Stimulated activated CD8-positive, alpha-beta memory T cell treated with anti-CD3 and anti-CD28 coated beads, Interleukin-12 subunit alpha, Interleukin-12 subunit beta, amount 100 ng/mL, for 1 hour (primary cell): ENCODE measurements around the gene IRF2.
"Not testable (repeated sequence)": the region's sequence is repeated elsewhere in the genome, so short reads cannot be mapped to it uniquely, and the experiment has no call there.

ENCODE experiments used
- DNase-seq: peaks from one replicate; pipeline ENCODE4 v3.0.0-alpha.2; 2020; ENCODE audit warnings: low read depth

Gene IRF2

DNA sequence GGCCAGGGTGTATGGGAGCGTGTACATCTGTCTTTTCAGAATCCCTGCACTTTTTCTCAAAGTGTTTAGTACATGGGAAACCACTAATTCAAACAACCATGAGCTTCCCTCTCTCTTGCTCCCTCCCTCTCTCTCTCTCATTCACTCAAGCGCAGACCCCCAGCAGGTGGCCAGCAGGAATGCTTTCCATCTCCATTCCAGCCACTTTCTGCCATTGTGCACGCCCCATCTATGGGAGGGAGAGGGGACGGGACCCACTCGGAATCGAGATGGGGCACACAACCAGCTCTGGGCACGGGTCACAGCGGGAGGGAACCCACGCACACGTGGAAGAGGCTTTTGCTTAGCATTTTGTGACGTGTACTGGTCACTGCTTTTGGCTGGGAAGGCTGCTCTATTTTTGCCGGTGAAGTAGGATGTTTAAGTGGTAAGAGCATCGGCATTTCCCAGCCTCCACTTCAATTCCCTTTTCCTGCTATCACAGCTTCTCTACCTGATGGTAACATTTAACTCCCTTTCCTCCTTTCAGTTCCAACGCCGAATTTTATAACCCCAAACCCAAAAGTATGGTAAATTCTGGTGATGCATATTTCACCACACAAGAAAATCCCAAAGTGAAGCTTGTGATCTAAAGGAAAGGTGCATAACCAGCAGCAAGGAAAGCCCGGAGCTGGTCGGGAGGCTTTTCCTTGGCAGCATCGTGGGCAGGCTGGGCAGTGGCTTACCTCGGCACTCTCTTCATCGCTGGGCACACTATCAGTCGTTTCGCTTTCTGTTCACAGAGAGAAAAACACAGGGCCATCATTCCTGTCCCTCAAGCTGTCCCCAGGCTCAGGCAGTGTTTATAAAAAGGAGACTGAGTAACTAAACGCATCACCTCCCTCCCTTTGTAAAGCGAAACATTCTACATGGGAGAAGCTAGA lies 84.1 kb downstream of the IRF2 start:
- DNase-seq: no peak

DNA sequence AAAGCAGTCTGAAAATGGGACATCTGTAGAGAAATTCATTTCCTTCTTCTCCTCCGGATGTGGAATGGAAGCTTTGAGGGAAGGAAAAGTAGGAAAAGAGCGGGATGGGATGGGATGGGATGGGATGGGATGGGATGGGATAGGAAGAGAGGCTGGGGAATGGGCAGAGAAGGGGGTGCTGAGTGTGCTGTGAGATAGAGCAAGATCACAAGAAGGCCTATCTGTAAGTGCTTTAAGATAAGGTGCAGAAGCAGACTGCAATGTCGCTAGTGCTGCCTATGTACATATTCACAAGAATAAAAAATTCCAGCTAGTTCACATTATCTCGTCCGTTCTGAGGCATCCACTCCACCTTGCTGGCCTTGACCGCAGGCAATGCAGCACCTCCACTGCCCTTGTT lies 86.2 kb downstream of the IRF2 start:
- no peak for DNase-seq

DNA sequence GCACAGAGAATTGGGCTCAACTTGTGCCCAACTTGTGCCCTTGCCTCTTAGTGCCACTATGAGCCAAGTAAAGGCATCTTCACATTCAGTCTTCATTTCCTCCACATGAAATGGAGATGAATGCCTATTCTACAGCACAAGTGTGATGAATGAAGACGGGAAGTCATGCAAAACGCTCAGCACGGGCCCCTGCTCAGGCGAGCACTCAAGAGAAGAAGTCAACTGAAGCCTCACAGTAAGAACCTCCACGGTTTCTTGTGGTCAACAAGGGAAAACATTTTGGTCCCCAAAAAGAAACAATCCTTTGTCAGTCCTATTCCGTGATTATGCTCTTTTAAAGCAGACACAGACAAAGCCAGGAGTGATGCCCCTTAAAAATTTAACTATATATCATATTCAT lies 87.0 kb downstream of the IRF2 start:
- no peak for DNase-seq

DNA sequence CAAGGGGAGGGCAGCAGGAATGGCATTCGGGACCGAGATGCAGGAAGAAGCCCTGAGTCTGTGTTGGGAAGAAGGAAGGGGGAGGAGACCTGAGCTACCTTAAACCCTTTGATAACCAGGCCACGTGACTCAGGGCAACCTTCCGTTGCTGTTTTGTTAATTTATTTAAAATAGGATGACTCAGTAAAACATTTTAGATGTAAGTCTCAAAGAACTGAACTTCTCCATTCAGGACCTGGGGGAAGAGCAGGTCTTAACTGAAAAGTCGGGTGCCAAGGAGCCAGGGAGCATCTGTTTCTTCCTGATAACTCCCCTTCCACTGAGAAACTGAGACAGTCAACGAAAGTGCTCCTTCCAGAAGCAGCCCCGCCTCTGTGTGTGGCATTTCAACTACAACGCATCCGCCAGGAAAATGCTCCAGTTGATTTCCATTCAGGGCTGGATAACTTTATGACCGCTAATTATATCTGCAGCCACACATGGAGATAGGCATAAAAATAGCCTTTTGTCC lies 88.0 kb downstream of the IRF2 start:
- no peak for DNase-seq

DNA sequence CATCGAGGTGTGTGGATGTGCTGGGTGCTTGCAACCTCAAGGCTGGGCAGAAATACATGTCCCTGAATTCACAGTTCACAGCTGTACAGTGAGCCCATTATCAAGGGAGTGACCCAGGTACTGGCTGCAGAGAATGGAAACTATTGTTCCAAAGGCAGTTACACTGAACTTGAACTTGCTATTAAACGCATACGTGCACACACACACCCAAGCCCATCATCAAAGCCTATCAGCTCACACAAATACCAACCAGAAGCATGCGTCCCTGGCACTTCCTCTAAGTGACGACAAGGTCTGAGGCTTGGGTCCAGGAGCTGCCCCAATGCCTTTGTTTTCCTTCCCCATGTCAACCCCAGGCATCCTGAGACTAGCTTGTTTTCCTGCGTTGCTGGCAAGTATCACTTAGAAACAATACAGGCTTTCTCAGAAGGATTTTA lies 88.6 kb downstream of the IRF2 start:
- no peak for DNase-seq

DNA sequence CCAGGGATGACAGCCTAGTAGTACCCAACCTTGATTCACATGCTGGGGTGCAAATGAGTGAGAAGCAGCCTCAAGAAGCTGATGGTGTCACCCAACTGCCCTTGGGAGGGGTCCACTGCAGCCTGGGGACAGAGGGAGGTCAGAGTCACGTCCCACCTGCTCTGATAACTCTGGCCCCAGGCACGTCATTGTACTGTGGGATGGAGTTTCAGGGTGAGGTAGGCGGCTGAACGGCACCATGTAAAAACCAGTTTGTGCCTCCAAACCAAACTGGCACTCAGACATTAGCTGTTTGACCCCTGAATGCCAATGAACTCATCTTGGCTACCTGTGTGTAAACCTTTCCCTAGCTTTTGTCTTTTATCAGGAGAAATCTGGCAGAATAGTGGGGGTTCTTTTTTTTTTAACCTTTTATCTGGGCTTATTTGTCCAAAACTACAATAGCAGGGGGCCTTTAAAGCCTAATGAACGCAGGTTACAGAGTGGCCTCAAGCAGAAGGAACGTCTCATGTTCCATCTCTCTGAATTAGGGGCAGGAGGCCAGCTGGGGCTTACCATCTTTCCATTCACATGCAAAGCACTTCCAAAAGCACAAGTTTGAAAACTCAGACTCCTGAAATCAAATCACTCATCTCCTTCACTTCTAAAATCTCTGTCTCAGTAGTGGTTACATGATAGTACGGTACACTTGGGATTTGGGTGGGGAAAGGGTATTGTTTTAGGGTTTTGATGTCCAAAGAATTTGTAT lies 89.4 kb downstream of the IRF2 start:
- DNase-seq: no peak

DNA sequence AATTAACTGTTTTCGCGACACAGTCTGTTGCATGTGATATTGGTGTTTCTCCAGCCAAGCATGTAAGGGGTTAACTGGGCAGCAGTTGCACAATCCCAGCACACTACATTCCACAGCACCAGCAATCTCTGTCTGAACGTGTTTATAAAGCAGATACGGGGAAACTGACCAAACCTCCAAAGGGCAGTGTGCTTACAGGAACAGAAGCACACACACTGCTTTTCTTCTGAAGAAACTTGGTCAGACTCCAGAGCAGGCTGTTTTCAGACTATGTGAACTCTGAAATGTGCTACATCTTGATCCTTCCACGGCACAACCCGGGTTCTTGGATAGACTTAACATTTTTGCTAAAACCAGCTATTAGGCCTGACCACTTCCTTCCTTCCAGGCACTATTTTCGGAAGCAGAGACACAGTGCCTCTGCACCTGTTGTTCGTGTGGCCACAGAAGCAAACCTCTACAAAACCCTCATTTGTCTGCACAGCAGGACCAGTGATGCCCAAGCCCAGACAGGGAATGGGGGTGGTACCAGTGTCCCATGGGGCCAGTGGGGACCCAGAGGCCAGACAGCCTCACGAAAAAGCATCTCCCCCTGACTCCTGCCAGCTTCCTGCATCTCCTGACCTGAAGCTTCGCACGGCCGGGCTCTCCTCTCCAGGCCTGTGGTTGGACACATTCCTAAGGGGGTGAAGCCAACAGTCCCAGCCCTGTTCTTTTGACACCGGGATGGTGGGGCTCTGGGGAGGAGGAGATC lies 90.1 kb downstream of the IRF2 start:
- no peak for DNase-seq

DNA sequence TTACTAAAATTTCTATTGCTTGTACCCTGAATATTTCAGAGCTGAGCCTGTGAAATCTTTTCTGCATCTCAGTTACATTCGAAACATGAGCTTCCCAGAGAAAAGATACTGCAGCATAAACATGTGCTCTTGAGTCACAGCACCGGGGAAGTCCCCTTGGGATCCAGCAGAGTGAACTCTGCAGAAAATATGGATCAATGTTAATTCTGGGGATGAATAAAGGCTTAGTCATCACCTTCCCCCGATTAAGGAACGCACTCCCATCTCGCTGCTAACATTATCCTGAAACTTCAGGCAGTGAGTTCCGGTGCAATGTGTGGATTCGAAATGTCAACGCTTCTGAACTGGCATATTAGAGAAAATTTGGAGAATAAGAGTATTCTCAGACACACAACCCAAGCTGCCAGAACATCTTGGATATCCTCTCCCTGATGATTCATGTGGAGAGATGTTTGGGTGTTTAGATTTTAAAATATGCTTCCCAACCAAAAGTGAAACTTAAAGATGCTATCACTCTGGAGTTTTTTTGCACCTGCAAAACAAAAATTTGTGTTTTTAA lies 90.8 kb downstream of the IRF2 start:
- DNase-seq: no peak

DNA sequence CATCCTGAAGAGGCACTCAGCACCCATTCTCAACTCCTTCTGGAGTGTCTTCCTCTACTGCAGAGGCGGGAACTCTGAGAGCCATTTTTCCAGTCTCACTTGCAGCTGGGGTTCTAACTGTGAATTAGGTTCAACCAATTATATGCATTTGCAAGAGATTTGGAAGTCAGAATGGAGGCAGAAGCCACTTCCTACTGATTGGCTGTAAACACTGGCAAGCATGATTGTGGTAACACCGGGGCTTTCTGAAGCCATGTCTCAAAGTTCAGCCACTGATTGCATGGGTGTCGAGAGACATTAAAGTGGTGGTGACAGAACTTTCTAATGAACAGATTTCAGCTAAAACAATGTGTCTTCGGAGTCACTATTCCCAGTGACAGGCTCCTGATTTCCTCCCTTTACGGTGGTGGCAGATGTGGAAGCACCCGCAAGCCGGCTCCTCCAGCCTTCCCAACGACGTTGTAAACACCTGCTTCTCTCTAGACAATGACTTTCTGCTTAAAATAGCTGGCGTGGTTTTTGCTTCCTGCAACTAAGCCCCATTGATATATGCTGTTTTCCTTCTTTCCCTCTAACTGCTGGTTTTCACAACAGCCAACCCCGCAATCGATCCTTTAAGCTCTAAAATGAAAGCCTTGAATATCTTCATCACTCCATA lies 92.0 kb downstream of the IRF2 start:
- DNase-seq: no peak

DNA sequence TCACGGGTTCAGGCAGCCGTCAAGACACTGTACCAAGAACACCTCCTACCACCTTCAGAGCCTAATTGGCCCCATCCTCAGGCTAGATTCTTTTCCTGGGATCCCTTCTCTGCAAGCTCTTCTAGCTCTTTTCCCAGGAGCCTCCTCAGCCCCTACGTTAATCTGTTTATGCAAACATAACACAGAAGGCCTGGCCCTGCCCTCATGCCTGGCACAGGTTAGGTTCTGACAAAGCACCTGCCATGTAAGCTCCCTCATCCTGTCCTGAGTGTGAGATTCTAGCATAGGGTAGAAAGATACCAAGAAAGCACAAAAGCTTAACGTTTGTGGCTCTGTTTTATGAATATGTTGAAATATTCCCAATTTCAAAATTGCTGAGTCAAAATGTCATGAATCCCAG lies 93.6 kb downstream of the IRF2 start:
- DNase-seq: no peak

DNA sequence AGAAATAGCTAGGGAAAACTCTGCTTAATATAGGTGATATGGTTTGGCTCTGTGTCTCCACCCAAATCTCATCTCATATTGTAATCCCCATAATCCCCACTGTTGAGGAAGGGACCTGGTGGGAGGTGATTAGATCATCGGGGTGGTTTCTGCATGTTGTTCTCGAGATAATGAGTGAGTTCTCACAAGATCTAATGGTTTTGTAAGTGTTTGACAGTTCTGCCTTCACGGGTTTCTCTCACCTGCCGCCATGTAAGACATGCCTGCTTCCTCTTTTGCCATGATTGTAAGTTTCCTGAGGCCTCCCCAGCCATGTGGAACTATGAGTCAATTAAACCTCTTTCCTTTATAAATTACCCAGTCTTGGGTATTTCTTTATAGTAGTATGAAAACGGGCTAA lies 94.1 kb downstream of the IRF2 start:
- not testable (repeated sequence) for DNase-seq

DNA sequence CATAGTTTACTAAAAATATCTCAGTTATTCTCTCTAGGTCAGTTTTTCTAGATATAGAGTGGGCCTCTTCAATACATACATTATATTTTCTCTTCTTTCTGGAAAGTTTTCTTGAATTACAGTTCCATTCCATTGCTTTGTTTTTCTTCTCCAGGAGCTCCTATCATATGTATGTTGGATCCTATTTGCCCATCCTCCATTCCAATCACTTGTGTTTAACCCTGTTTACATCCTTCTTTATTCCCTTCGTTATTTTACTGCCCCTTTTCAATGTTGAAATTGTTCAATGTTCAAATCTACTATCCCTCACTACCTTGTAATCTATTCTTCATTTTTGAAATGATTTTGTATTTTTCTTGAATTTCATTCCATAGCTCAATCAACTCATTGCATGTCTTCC lies 97.4 kb downstream of the IRF2 start:
- DNase-seq: no peak

DNA sequence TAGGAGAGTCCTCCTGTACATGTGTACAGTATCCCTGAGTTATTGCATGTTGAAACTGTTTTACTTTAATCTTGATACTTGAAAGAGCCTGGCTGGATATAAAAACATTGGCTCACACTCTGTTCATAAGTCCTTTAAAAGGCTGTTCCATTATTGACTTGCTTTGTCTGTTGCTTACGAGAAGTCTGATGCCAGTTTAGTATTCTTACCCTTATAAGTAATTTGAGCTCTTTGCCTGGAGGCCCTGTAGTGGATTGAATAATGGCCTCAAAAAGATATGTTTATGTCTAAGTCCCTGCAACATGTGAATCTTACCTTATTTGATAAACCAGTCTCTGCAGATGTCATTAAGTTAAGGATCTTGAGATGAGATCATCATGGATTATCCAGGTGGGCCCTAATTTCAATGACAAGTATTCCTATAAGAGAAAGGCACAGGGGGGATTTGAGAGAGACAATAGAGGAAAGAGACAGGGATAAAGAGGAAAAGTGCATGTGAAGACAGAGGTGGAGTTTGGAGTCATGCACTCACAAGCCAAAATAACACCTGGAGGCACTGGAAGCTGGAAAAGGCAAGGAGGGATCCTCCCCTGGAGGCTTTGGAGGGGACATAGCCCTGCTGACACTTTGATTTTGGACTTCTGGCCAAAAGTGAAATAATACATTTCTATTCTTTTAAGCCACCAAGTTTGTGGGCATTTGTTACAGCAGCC lies 98.1 kb downstream of the IRF2 start:
- DNase-seq: no peak

DNA sequence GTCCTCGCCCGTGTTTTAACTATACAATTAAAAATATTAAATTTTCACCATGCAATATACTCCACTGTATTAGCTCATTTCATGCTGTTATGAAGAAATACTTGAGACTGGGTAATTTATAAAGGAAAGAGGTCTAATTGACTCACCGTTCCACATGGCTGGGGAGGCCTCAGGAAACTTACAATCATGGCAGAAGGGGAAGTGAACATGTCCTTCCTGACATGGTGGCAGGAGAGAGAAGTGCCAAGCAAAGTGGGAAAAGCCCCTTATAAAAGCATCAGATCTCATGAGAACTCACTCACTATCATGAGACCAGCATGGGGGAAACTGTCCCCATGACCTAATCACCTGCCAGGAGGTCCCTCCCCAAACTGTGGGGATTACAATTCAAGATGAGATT lies 98.7 kb downstream of the IRF2 start:
- DNase-seq: not testable (repeated sequence)

DNA sequence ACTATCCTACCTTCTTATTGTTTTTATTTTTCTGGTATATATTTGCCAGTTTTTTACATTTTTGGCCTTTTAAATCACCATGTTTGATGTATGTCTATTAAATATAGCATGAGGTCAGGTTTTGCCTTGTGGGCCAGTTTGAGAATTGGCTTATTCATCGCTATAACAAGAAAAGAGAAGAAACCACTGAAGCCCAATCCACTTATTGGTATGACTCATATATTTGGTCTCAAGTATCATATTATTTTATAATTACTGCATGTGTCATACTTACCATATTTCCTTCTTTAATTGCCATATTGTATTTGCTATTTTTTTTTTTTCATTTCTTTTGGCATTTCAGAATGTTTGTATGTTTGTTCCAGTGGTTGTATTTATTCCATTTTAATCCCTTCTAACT lies 99.3 kb downstream of the IRF2 start:
- no peak for DNase-seq

DNA sequence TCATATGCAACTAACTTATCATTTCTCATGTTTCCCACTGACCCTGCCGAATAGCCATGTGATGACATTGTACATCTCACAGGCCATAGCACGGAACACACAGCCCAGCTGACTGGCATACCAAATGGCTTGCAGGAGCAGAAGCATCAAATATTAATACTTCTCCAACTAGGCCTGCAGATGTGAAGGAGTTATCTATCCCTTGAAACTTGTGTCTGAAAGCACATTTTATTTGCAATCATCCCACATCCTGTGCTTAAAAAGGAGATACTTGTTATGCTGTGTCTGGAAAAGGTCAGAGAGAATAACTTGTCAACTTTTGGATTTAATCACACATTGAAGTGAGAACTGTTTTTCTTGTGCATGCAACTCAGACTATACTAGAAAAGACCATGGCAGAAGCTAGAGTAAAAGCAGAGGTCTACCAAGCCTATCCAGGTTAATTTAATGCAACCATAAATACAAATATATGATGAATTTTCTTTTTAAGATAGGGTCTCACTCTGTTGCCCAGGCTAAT lies 100.4 kb downstream of the IRF2 start:
- DNase-seq: no peak

DNA sequence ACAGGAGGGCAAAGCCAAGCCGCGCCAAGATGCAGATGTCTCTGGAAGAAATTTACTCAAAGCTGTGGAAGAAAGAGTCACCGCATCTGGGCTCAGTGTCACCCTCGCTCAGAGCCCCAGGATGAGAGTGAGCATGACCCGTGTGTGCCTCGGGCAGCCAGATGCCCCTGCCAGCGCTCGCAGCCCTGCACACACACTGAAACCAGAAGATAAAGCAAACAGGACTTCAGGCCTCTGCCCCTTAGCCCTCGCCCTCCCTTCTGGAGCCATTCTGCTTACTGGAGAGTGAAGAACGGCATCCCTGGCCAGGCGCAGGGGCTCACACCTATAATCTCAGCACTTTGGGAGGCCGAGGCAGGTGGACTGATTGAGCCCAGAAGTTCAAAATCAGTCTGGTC lies 103.0 kb downstream of the IRF2 start:
- DNase-seq: no peak

DNA sequence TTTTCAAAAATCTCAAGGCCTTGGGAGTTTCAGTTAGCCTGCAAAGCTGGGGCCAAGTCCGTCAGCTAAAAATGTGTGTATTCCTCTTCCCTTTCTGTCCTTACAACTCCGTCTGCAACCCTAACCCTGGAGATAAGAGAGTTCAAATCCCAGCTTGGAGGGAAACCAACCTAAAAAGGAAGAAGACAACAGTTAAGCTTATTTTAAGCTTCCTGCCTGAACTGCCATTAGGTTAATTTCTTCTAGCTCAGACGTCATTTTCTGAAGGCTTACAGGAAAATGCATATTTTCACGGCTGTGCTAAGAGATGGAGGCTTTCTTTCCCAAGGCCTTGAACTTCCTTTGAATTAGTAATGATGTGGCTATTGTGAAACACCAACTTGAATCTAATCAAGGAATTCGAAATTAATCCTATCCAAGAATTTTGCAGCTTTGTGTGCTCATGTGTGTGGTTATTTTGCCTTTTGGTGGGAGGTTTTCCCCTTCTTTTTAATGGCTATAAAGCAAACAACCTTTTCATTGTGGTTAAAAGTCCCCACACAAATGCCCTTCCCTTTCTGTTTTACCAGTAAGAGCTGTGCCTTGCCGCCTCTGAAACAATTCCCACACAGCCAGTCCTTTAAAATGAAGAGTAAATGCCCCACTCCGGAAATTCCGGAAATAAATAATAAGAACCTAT lies 103.5 kb downstream of the IRF2 start:
- DNase-seq: no peak

DNA sequence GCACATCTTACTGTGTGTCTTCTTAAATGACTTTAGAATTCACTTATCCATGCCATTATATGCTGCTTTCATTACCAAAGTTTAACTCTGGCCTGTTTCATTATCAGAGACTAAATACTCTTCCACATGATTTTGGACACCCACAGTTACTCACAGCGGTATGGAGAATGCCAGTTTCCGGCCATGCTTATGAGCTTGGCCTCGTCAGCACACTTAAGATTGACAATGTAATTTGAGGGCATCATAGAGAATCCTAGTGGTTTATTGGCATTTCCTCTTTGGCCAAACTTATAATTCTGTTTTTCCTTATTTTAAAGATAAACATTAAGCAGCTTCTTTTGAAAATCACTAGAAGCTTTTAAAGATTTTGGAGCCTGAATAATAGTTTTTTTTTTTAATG lies 104.5 kb downstream of the IRF2 start:
- DNase-seq: no peak

DNA sequence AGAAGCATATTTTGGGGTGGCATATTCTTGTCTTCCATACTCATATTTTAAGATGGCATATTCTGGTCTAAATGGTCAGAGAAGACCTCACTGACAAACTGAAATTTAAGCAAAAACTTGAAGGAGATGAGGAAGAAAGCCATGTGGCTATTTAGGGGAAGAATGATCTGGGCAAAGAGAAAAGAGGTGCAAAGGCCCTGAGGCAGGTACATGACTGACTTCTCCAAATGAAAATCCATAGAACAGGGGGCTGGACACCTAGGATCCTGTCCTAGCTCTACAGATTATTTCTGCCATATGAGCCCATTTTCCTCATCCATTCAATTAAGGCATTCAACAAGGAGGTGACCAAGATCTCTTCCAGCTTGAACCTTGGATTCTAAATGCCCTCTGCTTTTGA lies 105.6 kb downstream of the IRF2 start:
- no peak for DNase-seq
